Skin epidermis (tissue), 12 donors: ENCODE data around the gene AFF3.
A peak's percentile ranks its signal among the peaks of the same experiment; 100 is the strongest.
"Not testable (repeated sequence)": the region's sequence is repeated elsewhere in the genome, so short reads cannot be mapped to it uniquely, and the experiment has no call there.

ENCODE experiments used
- H3K27ac ChIP-seq, 21 experiments: fragments of 200-600 bp; sonication (generic) in 11 of 21; one replicate each; pipeline ENCODE4 v1.5.0; 2020; ENCODE audit warnings: mild to moderate bottlenecking in 3 of 21, inconsistent platforms in 2 of 21, moderate library complexity in 2 of 21
- H3K4me3 ChIP-seq, 7 experiments: fragments of 200-600 bp; sonication (generic) in 2 of 7; one replicate each; pipeline ENCODE4 v1.5.0; 2020; ENCODE audit warnings: inconsistent platforms in 2 of 7, mild to moderate bottlenecking in 2 of 7, moderate library complexity in 1 of 7

Gene AFF3

GRCh38 chr2:100108648-100109020, 33.8 kb downstream of the AFF3 start:
- H3K27ac ChIP-seq, H3K4me3 ChIP-seq: not testable (repeated sequence)

GRCh38 chr2:100107906-100108647, 34.3 kb downstream of the AFF3 start:
- Histone ChIP-seq H3K27ac (no peak overlapping the region), H3K4me3 (no peak overlapping the region)

GRCh38 chr2:100107440-100107839, 35.0 kb downstream of the AFF3 start:
- Histone ChIP-seq H3K4me3 (no peak overlapping the region), H3K27ac (no peak overlapping the region)

DNA sequence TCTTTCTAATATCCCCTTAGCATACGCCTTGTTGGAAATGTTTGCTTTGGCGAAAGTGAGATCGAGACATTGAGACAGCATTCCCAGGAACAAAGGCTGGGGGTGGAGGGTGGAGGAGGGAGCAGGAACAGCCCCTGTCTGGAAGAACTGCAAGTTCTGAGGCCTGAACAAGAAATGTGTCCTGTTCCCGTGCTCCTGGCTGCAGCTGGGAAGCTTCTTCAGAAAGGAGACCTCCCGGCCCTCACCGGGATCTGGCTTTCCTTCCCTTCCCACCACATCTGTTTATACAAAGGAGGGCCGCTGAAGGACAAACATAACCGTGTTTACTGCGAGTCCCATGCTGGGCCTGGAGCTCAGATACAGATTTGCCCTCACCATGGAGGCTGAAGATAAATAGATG, 35.9 kb downstream of the AFF3 start:
- Histone ChIP-seq H3K27ac (no peak overlapping the region), H3K4me3 (no peak overlapping the region)

- peak overlapping the region in 1 of 7 experiments; percentile 48 for H3K4me3 ChIP-seq
- H3K27ac ChIP-seq: no peak overlapping the region
These were observed 36.7 kb downstream of the AFF3 start for GRCh38 chr2:100105678-100106054.

DNA sequence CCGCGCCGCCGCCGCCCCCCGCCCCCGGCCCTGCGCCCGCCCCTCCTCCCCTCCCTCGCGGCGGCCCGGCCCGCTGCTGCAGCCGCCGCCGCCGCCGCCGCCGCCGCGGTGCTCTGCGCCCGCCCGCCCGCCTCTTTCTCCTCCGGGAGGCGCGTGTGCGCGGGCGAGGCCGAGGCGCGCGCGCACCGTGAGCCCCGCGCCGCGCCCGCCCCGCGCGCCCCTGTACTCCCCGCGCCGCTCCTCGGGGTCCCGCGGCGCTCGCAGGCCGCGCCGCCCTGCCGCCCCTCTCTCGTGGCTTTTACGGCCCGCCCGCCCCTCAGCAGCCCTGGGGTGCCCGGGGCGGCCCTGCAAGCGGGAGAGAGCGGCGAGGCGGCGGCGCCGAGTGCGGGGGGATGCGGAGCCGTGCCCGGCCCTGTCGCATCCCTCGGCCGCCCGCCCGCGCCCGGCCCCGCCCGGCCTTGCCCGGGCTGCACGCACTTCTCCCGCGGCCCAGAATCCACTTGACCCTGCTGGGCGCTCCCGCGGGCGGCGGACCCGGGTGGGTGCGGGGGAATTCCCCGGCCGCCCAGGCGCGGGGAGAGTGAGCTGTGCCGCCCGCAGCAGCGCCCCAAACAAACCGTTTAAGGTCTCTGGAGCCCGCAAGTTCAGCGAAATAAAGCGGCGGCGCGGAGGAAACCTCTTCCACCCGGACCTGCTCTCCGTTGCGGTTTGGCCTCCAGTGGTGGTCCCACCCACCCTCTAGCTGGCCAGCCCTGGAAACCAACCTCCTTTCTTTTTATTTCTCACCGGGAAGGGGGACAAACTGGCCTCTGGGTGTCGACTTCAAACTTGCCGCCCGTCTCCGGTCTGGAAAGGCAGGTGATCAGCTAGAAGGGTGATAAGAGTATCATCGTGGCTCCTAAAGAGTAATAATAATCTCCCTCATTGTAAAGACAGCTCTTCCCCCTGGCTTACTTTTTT, 37.4 kb downstream of the AFF3 start:
- peak overlapping the region in 2 of 21 experiments; percentile 17 to 65 for H3K27ac ChIP-seq
- peak overlapping the region; percentile 25 to 48 (median 35) for H3K4me3 ChIP-seq

DNA sequence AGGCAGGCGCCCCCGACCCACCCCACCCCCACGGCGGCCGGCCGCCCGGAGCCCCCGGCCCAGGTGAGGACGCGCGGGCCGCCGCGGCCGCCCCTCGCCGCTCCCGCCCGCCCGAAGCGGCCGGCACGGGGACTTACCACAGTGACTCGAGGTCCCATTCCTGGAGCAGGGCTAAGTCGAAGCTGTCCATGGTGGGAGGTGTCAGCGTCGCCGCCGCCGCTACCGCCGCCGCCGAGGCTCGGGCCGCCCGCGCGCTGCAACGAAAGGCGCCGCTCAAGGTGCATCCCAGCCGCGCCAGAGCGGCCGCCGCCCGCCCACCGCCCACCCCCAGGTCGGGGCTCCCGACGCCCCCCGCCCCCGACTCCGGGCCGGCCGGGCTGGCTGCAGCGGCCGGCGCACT, 38.1 kb downstream of the AFF3 start:
- peak overlapping the region in 1 of 7 experiments; percentile 48 for H3K4me3 ChIP-seq
- not testable (repeated sequence) for H3K27ac ChIP-seq

DNA sequence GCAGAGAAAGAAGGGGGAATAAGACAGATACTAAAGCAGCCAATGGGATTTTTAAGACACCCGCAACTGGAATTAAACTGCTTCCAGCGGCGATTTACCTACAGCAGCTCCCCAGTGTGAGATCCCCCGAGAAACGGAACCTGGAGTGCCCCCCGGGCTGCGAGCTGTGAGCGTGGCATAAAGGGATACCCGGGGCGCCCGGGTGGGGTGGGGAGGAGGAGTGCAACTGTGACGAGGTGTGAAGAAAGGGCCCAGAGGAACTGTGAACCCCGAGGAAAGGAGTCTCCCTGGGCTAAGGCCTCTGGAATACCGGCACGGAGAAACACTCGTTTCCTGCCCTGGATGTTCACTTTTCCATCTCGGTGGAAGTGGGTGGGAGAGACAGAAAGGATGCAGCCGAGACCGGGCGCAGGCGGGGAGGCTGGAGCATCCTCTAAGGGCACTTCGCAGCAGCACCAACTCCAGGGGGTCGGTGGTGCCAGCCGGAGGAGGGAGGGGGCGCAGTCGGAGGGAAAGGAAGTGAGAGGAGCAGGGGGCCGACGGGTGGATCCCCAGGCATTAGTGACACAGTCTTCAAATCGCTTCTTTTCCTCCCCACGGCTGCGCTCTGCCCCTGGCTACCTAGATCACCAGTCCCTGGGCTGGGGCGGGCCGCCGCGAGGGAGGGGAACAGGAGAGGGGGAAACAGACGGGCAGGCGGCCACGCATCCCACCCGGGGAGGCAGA, 38.7 kb downstream of the AFF3 start:
- H3K27ac ChIP-seq, H3K4me3 ChIP-seq: not testable (repeated sequence)

GRCh38 chr2:100102466-100103180, 39.8 kb downstream of the AFF3 start:
- not testable (repeated sequence) for H3K27ac ChIP-seq, H3K4me3 ChIP-seq

DNA sequence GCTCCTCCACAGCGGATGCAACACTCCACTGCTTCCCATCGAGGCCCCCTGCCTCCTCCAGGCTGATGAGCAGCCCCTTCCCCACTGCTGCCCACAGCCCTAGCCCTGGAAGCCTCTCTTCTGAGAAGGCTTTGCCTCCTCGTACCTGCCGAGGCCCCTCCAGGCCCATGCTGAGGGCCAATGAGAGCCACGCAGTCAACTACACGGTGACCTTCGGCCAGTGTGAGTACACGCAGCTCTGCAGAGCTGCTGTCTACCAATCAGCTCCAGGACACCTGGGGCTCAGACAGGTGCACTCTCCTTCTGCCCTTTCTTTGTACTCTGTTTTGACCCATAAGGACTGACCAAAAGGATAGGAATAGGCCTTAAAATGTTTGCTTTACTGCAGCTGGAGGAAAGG, 43.5 kb downstream of the AFF3 start:
- H3K4me3 ChIP-seq, H3K27ac ChIP-seq: not testable (repeated sequence)

DNA sequence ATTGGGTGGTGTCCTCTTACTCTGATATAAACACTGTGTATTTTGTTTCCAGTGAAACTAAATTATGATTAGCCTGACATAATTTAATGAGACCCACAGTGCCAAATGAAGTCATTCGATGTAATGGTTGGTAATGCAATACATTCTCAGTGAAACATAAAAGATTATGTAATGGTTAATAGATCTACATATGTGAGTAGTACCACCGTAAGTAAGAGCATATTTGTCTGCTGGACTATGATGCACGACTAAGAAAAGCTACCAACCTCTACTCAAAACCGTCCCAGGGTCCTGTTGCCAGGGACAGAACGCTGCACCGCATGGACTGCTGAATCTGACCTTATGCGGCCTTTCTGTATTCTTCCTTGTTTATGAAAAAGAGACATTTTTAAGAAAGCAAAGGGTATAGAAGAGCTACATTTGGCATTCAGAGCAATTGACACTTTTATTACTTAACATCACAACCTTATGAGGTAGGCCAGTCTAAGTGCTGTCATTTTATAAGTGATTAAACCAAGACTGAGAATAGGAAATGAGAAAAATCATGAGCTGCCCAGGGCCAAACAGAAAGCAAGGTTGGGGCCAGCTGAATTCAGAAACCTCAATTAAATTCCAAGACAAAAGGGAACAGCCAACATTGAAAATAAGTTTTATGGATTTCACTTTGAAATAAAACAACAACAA, 44.6 kb downstream of the AFF3 start:
- H3K27ac ChIP-seq, H3K4me3 ChIP-seq: not testable (repeated sequence)

GRCh38 chr2:100095845-100096244, 46.5 kb downstream of the AFF3 start:
- not testable (repeated sequence) for H3K27ac ChIP-seq, H3K4me3 ChIP-seq

DNA sequence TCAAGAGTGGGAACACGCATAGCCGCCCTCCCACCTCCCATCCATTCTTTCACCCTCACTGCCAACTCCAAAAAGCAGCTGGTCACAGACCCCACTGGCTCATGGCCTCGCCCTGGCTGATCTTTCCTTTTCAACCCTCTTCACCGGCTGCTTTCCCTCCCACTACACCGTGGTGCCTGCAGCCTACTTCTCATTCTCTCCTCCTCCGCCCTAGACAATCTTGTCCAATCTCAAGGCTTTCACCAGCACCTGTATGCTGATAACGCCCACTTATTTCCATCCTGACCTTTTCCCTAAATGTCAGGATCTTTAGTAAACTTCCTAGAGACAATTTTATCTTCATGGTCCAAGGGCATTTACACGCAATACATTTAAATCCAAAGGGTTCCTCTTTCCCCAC, 50.6 kb downstream of the AFF3 start:
- not testable (repeated sequence) for H3K27ac ChIP-seq, H3K4me3 ChIP-seq

DNA sequence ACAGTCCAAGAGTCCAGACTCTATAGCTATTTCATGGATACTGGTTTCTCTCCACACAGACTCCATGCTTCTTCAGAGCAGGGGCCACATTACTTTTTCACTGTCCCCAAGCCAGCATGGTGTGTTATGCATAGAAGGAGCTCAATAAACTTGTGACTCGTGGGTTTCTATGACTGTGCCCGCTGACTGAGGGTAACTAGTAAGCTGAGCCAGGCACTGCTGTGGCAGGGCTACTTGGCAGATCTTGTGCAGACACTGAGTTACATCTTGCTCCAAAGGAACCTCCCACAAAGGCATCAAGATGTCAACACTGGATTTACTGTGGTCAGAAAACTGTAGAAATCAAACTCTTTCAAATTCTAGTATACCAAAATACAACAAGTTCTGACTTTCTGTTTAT, 56.6 kb downstream of the AFF3 start:
- H3K27ac ChIP-seq, H3K4me3 ChIP-seq: not testable (repeated sequence)

DNA sequence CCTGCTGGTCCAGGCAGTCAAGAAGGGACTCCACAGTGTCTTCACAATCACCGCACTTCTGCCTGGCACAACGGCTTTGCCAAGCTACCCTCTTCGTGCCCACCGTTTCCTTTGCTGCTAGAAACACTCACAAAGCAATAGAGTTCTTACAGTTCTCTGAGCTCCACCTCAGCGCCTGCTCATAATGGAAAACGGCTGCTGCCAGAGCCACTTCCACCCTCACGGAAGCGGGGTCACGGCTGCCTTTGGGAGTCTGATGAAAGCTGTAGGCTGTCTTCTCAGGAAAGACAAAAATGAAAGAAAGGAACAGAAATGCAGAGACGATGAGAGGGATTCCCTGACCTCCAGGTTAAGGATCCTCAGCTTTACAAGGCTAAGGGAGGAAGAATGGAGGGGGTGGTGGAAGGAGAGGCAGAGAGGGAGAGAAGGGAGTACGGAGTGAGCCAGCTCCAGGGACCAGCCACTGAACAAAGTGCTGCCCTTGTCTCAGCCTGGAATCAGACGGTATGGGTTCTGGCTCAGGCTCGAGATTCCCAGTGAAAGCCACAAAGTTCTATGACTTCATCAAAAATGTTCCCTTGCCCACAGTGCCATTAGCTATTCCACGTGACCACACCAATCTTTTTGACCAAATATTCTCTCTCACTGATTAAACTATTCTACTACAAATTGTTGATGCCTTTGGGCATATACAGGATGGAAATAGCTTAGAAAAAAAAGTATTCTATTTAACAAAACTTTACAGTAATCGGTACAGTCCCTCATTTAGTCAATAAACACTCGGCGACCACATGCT, 58.8 kb downstream of the AFF3 start:
- not testable (repeated sequence) for H3K4me3 ChIP-seq, H3K27ac ChIP-seq

DNA sequence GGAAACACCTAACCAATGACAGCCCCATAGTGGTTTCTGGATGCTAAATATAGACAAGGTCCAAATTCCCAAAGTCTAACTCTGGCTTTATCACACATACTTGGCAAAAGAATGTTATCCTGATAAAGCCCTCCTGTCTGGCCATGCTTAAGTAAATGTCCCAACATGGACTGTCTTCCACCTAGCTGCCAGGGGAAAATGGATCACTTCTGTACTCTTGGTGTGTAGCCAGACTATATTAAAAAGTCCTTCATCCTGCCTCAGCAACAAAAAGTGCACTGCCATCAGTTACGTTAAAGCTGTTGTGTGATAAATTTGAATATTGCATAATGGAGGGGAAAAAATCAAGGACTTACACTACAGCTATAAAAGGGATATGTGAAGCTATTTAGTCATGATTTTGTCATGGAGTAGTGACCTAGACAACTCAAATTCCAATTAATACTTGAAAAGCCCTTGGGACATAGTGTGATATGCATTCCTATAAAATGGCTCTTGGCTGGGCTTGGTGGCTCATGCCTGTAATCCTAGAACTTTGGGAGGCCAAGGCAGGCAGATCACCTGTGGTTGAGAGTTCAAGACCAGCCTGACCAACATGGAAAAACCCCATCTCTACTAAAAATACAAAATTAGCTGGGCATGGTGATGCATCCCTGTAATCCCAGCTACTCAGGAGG, 60.0 kb downstream of the AFF3 start:
- not testable (repeated sequence) for H3K27ac ChIP-seq, H3K4me3 ChIP-seq

GRCh38 chr2:100077935-100078334, 64.5 kb downstream of the AFF3 start:
- no peak overlapping the region for H3K27ac ChIP-seq
- no peak overlapping the region for H3K4me3 ChIP-seq

DNA sequence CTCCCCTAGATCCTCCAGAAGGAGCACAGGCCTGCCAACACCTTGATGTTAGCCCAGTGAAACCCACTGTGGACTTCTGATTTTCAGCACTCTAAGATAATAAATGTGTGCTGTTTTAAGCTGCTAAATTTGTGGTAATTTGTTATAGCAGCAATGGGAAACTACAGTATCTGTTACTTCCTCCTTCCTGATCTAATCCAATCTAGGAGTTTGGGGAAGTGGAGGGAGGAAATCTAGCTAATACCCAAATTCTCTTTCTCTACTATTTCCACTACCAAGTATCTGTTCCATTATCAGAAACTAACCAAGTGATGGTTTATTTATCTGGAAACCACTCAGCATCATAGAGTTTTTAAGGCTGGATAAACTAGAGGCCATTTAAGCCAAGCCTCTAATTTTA, 64.9 kb downstream of the AFF3 start:
- H3K4me3 ChIP-seq: no peak overlapping the region
- no peak overlapping the region for H3K27ac ChIP-seq
